Measurements from ENCODE around the gene CCDC192. TPM values are rescaled to one million over a fixed set of nuclear protein-coding genes. Genes with fewer than 3 reads are reported as not detected.

The CCDC192 gene
- total and polyA plus RNA-seq, 2 experiments from 2014 or later = 0.92 TPM; not detected in 1

DNA sequence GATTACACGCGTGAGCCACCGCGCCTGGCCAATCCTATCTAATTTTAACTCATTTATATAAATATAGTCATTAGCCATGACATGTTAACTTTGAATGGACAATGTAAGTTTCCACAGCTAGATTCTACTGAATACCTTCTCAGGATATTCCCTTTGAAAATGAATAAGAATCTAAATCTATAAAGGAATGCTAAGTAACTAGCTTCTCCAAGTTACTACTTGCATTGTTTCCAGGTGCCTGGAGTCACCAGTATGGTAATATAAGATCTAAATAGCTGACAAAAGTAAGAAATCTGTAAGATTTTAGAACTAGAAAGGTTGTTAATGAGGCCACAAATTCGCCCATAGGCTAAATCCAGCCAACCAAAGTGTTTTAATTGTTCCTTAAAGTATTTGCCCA is 191.3 kb downstream of the CCDC192 start:
- Histone ChIP-seq H3K27me3 (no peaks in the 10 kb centered on the region), H3K27ac (no peak overlapping the region), H3K36me3 (no peaks in the 10 kb centered on the region), H3K9me3 (ENCODE audit: low read depth) (no peaks in the 10 kb centered on the region), H3K4me3 (no peak overlapping the region), H3K4me1 (ENCODE audit: low read depth) (no peaks in the 10 kb centered on the region)
- TF ChIP-seq CTCF (IDR thresholded peaks at IDR 0.05; ENCODE audit: low read depth, low read length) = no peak
- DNase-seq (ENCODE audit: low read depth in 1 of 2, low spot score in 1 of 2) = no peak

- no peak overlapping the region for H3K27ac ChIP-seq
- TF ChIP-seq CTCF (IDR thresholded peaks at IDR 0.05; ENCODE audit: low read depth, low read length) = no peak
- H3K9me3 ChIP-seq (ENCODE audit: low read depth) = no peaks in the 10 kb centered on the region
- no peaks in the 10 kb centered on the region for H3K4me1 ChIP-seq (ENCODE audit: low read depth)
- peak in 1 of 2 donors; percentile 34 for DNase-seq (ENCODE audit: low read depth in 1 of 2, low spot score in 1 of 2)
- no peaks in the 10 kb centered on the region for H3K36me3 ChIP-seq
- H3K27me3 ChIP-seq = no peaks in the 10 kb centered on the region
- no peak overlapping the region for H3K4me3 ChIP-seq
Measured at GRCh38 chr5:127898551-127899213, 195.5 kb downstream of the CCDC192 start.

DNA sequence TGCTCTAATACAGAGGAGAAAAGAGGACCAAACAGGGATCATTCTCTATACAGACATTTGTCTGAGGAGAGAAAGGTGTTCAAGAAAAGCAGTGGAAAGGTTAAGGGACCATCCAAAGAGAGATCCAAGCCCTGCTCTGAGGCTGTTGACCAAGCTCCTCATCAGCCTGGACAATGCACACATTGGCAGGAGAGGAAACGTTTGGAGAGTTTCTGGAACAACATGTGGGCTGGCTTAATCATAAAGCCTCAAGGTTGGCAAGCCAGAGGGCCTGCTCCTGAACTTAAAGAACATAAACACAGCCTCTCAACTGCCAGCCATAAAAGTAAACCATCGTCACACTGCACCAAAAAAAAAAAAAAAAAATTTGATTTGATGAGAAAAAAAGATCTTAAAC is 196.0 kb downstream of the CCDC192 start:
- no peaks in the 10 kb centered on the region for H3K27me3 ChIP-seq
- DNase-seq (ENCODE audit: low read depth in 1 of 2, low spot score in 1 of 2) = peak in 1 of 2 donors; percentile 28
- no peak overlapping the region for H3K27ac ChIP-seq
- H3K4me3 ChIP-seq = no peak overlapping the region
- no peaks in the 10 kb centered on the region for H3K9me3 ChIP-seq (ENCODE audit: low read depth)
- H3K36me3 ChIP-seq = no peaks in the 10 kb centered on the region
- no peak for TF ChIP-seq CTCF (IDR thresholded peaks at IDR 0.05; ENCODE audit: low read depth, low read length)
- no peaks in the 10 kb centered on the region for H3K4me1 ChIP-seq (ENCODE audit: low read depth)

DNA sequence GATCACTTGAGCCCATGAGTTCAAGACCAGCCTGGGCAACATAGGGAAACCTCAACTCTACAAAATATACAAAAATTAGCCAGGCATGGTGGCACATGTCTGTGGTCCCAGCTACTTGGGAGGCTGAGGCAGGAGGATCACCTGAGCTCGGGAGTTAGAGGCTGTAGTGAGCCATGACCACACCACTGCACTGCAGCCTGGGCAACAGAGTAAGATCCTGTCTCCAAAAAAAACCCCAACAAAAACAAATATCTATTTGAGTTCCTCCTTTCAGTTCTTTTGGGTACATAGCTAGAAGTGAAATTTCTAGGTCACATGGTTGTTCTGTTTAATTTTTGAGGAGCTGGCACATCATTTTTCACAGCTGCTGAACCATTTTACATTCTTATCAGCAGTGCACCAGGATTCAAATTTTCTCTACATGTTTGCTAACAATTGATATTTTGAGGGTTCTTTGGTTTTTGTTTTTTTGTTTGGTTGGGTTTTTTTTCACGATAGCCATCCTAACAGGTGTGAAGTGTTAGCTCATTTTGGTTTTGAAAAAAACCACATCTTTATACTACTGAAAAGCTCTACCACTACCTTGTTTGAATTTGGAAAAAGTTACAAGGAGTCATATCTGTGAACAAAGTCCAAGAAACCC is 203.5 kb downstream of the CCDC192 start:
- no peak for DNase-seq (ENCODE audit: low read depth in 1 of 2, low spot score in 1 of 2)
- H3K4me1 ChIP-seq (ENCODE audit: low read depth) = no peaks in the 10 kb centered on the region
- H3K4me3 ChIP-seq = no peak overlapping the region
- no peaks in the 10 kb centered on the region for H3K36me3 ChIP-seq
- no peak for TF ChIP-seq CTCF (IDR thresholded peaks at IDR 0.05; ENCODE audit: low read depth, low read length)
- no peaks in the 10 kb centered on the region for H3K27me3 ChIP-seq
- no peaks in the 10 kb centered on the region for H3K9me3 ChIP-seq (ENCODE audit: low read depth)
- H3K27ac ChIP-seq = no peak overlapping the region

DNA sequence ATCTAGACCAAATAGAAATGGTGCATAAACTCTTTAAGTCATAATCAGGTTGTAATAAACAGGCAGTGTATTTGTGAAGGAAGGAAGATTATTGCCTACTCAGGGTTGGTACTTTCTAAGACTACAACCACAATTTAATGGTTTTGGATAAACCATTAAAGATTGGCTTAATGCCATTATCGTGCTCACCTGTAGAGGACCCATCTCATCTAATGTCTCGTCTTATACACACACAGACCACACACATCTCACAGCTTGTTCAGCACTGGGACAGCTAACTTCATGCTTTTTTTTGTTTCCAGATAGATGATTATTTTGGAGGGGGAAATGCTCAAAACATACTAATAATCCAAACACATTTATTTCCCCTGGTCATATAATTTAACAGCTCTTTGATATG is 204.7 kb downstream of the CCDC192 start:
- Histone ChIP-seq H3K4me3 (no peak overlapping the region), H3K4me1 (ENCODE audit: low read depth) (no peaks in the 10 kb centered on the region), H3K27me3 (no peaks in the 10 kb centered on the region), H3K36me3 (no peaks in the 10 kb centered on the region), H3K27ac (no peak overlapping the region), H3K9me3 (ENCODE audit: low read depth) (no peaks in the 10 kb centered on the region)
- no peak for DNase-seq (ENCODE audit: low read depth in 1 of 2, low spot score in 1 of 2)
- no peak for TF ChIP-seq CTCF (IDR thresholded peaks at IDR 0.05; ENCODE audit: low read depth, low read length)
